ENCODE data around the gene BMF.

BMF gene

DNA sequence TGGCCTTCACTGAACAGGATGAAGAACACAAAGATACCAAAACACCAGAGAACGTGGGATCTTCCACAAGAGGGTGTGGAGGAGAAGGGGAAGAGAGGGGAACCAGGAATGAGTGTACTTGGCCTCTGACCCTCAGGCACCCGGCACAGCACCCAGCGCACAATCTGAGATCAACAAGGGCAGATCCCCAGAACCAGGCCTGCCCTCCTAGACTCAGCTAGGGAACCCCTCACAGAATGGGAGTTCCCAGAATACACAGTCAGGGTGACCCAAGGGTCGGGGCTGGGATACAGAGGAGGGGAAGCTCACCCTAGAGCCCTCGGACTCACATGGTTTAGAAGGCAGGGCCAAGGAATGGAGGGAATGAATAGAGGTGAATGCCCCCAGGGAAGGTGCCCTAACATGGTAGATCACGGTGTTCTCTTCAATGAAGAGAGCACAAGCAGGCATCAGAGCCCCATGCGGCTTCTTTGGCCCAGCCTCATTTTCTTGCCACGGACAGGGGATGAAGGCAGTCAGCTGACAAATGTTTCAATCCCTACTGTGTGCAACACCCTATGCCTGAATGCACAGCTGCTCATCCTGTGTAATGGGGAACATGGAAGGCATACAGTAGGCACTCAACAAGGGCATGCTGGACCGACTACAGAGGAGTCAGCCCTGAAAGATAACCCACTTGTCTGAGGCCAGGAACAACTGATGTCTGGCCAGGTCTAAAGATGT is 13.1 kb downstream of the BMF start:
- no peak overlapping the region for H3K27ac ChIP-seq

GRCh38 chr15:40094156-40094555 is 14.5 kb downstream of the BMF start:
- no peak overlapping the region for H3K4me3 ChIP-seq (ENCODE audit: low read depth, low read length)
- no peak for DNase-seq
- no peaks in the 10 kb centered on the region for H3K27me3 ChIP-seq (ENCODE audit: insufficient read depth, low read depth, severe bottlenecking)
- TF ChIP-seq CTCF (IDR thresholded peaks at IDR 0.05; ENCODE audit: low read depth, low read length): no peak
- H3K27ac ChIP-seq: no peak overlapping the region
- no peaks in the 10 kb centered on the region; the same call in 1 of the 2 replicates for H3K36me3 ChIP-seq
- H3K9me3 ChIP-seq (ENCODE audit: severe bottlenecking): no peaks in the 10 kb centered on the region

More for the DNA sequence above, 13.1 kb downstream of the BMF start:
- H3K27me3 ChIP-seq (ENCODE audit: insufficient read depth, low read depth, severe bottlenecking): no peaks in the 10 kb centered on the region
- H3K4me3 ChIP-seq (ENCODE audit: low read depth, low read length): no peak overlapping the region
- no peak for TF ChIP-seq CTCF (IDR thresholded peaks at IDR 0.05; ENCODE audit: low read depth, low read length)
- H3K9me3 ChIP-seq (ENCODE audit: severe bottlenecking): no peaks in the 10 kb centered on the region
- no peaks in the 10 kb centered on the region; the same call in 1 of the 2 replicates for H3K36me3 ChIP-seq
- no peak for DNase-seq

DNA sequence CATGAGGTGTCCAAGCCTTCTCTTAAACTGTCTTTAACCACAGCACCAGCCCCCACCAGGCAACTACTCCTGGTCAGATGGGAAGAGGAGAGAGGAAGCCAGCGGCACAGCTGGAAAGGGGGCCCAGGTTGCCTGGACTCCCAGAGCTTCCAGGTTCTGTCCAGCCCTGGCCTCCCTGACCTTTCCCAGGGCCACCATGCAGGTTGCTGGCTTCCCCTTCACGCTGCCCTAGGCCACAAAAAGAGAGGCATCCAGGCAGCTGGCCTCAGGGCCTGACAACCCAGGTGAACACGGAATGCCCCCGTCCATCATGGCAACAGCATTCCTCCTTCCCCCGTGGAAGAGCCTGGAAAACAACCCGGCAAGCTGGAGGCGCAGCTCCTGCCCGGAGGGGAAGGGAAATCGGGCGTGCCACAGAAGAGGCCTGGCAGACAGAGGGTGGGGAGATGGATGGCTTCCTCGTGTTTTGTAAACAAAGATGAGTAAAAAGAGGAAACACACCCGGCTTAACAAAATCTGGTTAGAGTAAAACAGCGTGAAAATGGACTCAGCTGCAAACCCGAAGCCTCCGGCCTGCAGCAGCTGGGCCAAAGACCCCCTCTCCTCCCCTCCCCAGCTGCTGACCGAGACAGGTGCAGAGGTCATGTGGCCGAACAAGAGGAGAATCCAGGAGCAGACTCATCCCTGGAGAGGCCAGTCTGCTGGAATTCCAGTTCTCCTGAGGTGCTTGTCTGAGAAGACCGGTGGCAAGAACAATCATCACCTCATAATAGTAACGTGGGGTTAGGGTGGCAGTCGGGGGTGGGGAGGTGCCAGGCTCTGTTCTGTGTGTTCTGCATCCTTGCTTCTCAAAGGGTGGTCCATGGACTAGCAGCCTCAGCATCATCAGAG is 15.5 kb downstream of the BMF start:
- H3K9me3 ChIP-seq (ENCODE audit: severe bottlenecking): no peaks in the 10 kb centered on the region
- H3K27me3 ChIP-seq (ENCODE audit: insufficient read depth, low read depth, severe bottlenecking): no peaks in the 10 kb centered on the region
- H3K4me3 ChIP-seq (ENCODE audit: low read depth, low read length): no peak overlapping the region
- no peaks in the 10 kb centered on the region; the same call in 1 of the 2 replicates for H3K36me3 ChIP-seq
- DNase-seq: no peak
- no peak for TF ChIP-seq CTCF (IDR thresholded peaks at IDR 0.05; ENCODE audit: low read depth, low read length)
- peak overlapping the region; percentile 58 for H3K27ac ChIP-seq

GRCh38 chr15:40092256-40092978 is 16.3 kb downstream of the BMF start:
- Histone ChIP-seq H3K4me3 (ENCODE audit: low read depth, low read length) (peak overlapping the region; percentile 31), H3K27ac (peak overlapping the region; percentile 58), H3K36me3 (no peaks in the 10 kb centered on the region; the same call in 1 of the 2 replicates), H3K27me3 (ENCODE audit: insufficient read depth, low read depth, severe bottlenecking) (no peaks in the 10 kb centered on the region), H3K9me3 (ENCODE audit: severe bottlenecking) (no peaks in the 10 kb centered on the region)
- peak; percentile 74 for DNase-seq
- no peak for TF ChIP-seq CTCF (IDR thresholded peaks at IDR 0.05; ENCODE audit: low read depth, low read length)

DNA sequence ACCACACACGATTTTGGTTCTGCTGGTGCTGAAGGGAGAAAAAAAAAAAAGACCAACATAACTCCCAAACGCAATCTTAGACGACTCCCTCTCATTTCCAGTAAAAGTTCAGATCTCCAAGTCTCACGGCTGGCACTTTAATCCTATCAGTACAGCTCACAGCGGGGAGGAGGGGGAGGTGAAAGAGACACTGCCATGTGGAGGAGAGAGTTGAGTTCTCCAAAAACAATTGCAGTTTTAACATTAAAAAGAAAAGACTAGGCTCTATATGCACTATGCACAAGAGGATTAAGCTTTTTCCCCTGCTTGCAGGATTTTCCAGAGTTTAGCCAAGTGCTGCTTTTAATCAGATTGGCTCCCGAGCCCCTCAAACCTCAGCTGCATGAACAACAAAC is 16.8 kb downstream of the BMF start:
- TF ChIP-seq CTCF (IDR thresholded peaks at IDR 0.05; ENCODE audit: low read depth, low read length): no peak
- peak; percentile 66 for DNase-seq
- Histone ChIP-seq H3K27ac (peak overlapping the region; percentile 58), H3K36me3 (no peaks in the 10 kb centered on the region; the same call in 1 of the 2 replicates), H3K4me3 (ENCODE audit: low read depth, low read length) (peak overlapping the region; percentile 31), H3K9me3 (ENCODE audit: severe bottlenecking) (no peaks in the 10 kb centered on the region), H3K27me3 (ENCODE audit: insufficient read depth, low read depth, severe bottlenecking) (no peaks in the 10 kb centered on the region)
